NCI-H446 (cell line): Measurements from ENCODE around the gene S100A1.
"Not testable (repeated sequence)": the region's sequence is repeated elsewhere in the genome, so short reads cannot be mapped to it uniquely, and the experiment has no call there.

Source experiments
- DNase-seq, 2 experiments: peaks; one replicate each; lab custom pipeline; 2025; lab: John Stamatoyannopoulos, UW

Gene S100A1

GRCh38 chr1:153631047-153632022 lies 3.1 kb downstream of the S100A1 start:
- DNase-seq = no peak

GRCh38 chr1:153633161-153633753 lies 5.0 kb downstream of the S100A1 start:
- no peak for DNase-seq

GRCh38 chr1:153633754-153634665 lies 5.8 kb downstream of the S100A1 start, which contains the start of gene CHTOP:
TSS of gene CHTOP (plus strand) at chr1:153634066. CDS start at chr1:153636589, 2,523 bp downstream.
- peak; percentile 99 for DNase-seq

GRCh38 chr1:153635872-153636271 lies 7.6 kb downstream of the S100A1 start:
- no peak for DNase-seq

GRCh38 chr1:153636312-153636711 lies 8.1 kb downstream of the S100A1 start:
- no peak for DNase-seq

GRCh38 chr1:153638261-153638660 lies 10.0 kb downstream of the S100A1 start:
- no peak for DNase-seq

- DNase-seq = no peak
Measured at GRCh38 chr1:153639280-153639679, 11.0 kb downstream of the S100A1 start.

- DNase-seq = not testable (repeated sequence)
Measured at GRCh38 chr1:153640213-153640612, 12.0 kb downstream of the S100A1 start.

GRCh38 chr1:153640861-153641260 lies 12.6 kb downstream of the S100A1 start:
- no peak for DNase-seq

- no peak for DNase-seq
Measured at GRCh38 chr1:153642161-153642560, 13.9 kb downstream of the S100A1 start.

GRCh38 chr1:153643100-153643499 lies 14.9 kb downstream of the S100A1 start:
- DNase-seq = no peak

GRCh38 chr1:153643816-153644215 lies 15.6 kb downstream of the S100A1 start:
- DNase-seq = no peak

- DNase-seq = no peak
Measured at GRCh38 chr1:153646672-153647345, 18.6 kb downstream of the S100A1 start.

GRCh38 chr1:153647346-153647714 lies 19.1 kb downstream of the S100A1 start:
- DNase-seq = no peak

- no peak for DNase-seq
Measured at GRCh38 chr1:153648000-153648643, 19.9 kb downstream of the S100A1 start.

- no peak for DNase-seq
Measured at GRCh38 chr1:153649137-153649862, 21.1 kb downstream of the S100A1 start.

GRCh38 chr1:153649863-153650235 lies 21.6 kb downstream of the S100A1 start:
- DNase-seq = peak; percentile 79 to 89

- no peak for DNase-seq
Measured at GRCh38 chr1:153651771-153652170, 23.5 kb downstream of the S100A1 start.

- no peak for DNase-seq
Measured at GRCh38 chr1:153652805-153653500, 24.7 kb downstream of the S100A1 start.

- DNase-seq = no peak
Measured at GRCh38 chr1:153655333-153655732, 27.1 kb downstream of the S100A1 start.
